ENCODE data around the gene TMEM121B.
A peak's percentile ranks its signal among the peaks of the same experiment; 100 is the strongest.
"Not testable (repeated sequence)": the region's sequence is repeated elsewhere in the genome, so short reads cannot be mapped to it uniquely, and the experiment has no call there.

Gene TMEM121B

GRCh38 chr22:17121233-17122195 lies at the start of gene TMEM121B:
TMEM121B (minus strand) TSS chr22:17121360; CDS start chr22:17121127, 233 bp downstream.
- DNase-seq, result peak; percentile 89 to 94

GRCh38 chr22:17167486-17167885 lies 46.3 kb upstream of the TMEM121B start:
- no peak for DNase-seq

- no peak for DNase-seq
These were observed 43.3 kb upstream of the TMEM121B start for GRCh38 chr22:17164392-17165024.

- DNase-seq, result no peak
These were observed 41.6 kb upstream of the TMEM121B start for GRCh38 chr22:17162731-17163130.

- DNase-seq, result no peak
These were observed 40.8 kb upstream of the TMEM121B start for GRCh38 chr22:17161991-17162390.

- peak; percentile 32 to 39 for DNase-seq
These were observed 38.4 kb upstream of the TMEM121B start for GRCh38 chr22:17159504-17159951.

GRCh38 chr22:17158568-17159503 lies 37.7 kb upstream of the TMEM121B start, which contains the start of gene HDHD5:
HDHD5 (minus strand) TSS chr22:17159277; CDS start chr22:17159251, 26 bp downstream.
- peak; percentile 72 to 86 for DNase-seq

GRCh38 chr22:17158176-17158567 lies 37.0 kb upstream of the TMEM121B start:
- no peak for DNase-seq

GRCh38 chr22:17157714-17158113 lies 36.6 kb upstream of the TMEM121B start:
- no peak for DNase-seq

GRCh38 chr22:17155941-17156340 lies 34.8 kb upstream of the TMEM121B start:
- DNase-seq, result no peak

GRCh38 chr22:17152971-17153370 lies 31.8 kb upstream of the TMEM121B start:
- no peak for DNase-seq

GRCh38 chr22:17152340-17152739 lies 31.2 kb upstream of the TMEM121B start:
- DNase-seq, result no peak

- no peak for DNase-seq
These were observed 28.1 kb upstream of the TMEM121B start for GRCh38 chr22:17149076-17149815.

- not testable (repeated sequence) for DNase-seq
These were observed 26.3 kb upstream of the TMEM121B start for GRCh38 chr22:17147458-17147857.

GRCh38 chr22:17145021-17145680 lies 24.0 kb upstream of the TMEM121B start:
- DNase-seq, result no peak

GRCh38 chr22:17143826-17144225 lies 22.7 kb upstream of the TMEM121B start:
- DNase-seq, result no peak

- DNase-seq, result no peak
These were observed 21.9 kb upstream of the TMEM121B start for GRCh38 chr22:17143101-17143500.

GRCh38 chr22:17140826-17141766 lies 19.9 kb upstream of the TMEM121B start:
- DNase-seq, result no peak

GRCh38 chr22:17140022-17140421 lies 18.9 kb upstream of the TMEM121B start:
- no peak for DNase-seq

GRCh38 chr22:17138513-17138912 lies 17.4 kb upstream of the TMEM121B start:
- no peak for DNase-seq
